Heart right ventricle (tissue), 16 donors: ENCODE measurements around the gene TNFSF12. TPM values are rescaled to one million over a fixed set of nuclear protein-coding genes. Genes with fewer than 3 reads are reported as not detected.

Experiments used
- ATAC-seq, 8 donors: fragments of 200-7000 bp; cut with Tn5 transposase; one replicate each; pipeline ENCODE4 v1.9.1; 2020; ENCODE audit warnings: mild to moderate bottlenecking in 8 of 8, moderate library complexity in 8 of 8, moderate number of reproducible peaks in 1 of 8
- DNase-seq, 2 donors: peaks; one replicate each; pipeline ENCODE4 v3.0.0-alpha.2; 2020
- H3K27ac ChIP-seq, 10 donors: fragments of 200-600 bp; sonication (generic) in 2 of 10; one replicate each; pipeline versions ENCODE4 v1.5.0 to v1.8.0; 2020 to 2022; ENCODE audit warnings: mild to moderate bottlenecking in 3 of 10
- H3K27me3 ChIP-seq, 7 donors: fragments of 200-600 bp; one replicate each; pipeline ENCODE4 v1.8.0; 2021 to 2022; ENCODE audit warnings: mild to moderate bottlenecking in 2 of 7
- H3K36me3 ChIP-seq, 9 donors: fragments of 200-600 bp; sonication (generic) in 1 of 9; one replicate each; pipeline versions ENCODE4 v1.5.0 to v1.8.0; 2020 to 2022; ENCODE audit warnings: mild to moderate bottlenecking in 2 of 9
- H3K4me1 ChIP-seq, 9 donors: fragments of 200-600 bp; sonication (generic) in 1 of 9; one replicate each; pipeline versions ENCODE4 v1.5.0 to v1.8.0; 2020 to 2022; ENCODE audit warnings: mild to moderate bottlenecking in 4 of 9
- H3K4me3 ChIP-seq, 10 donors: fragments of 200-600 bp; sonication (generic) in 2 of 10; one replicate each; pipeline versions ENCODE4 v1.5.0 to v1.8.0; 2020 to 2022; ENCODE audit warnings: mild to moderate bottlenecking in 7 of 10, moderate library complexity in 2 of 10
- H3K9me3 ChIP-seq, 11 donors: fragments of 200-600 bp in 10 of 11; sonication (generic) in 2 of 11; one replicate each; pipeline versions ENCODE4 v1.5.0 to v1.8.0; 2013 to 2022; ENCODE audit warnings: mild to moderate bottlenecking in 2 of 11, control low read depth in 1 of 11, moderate library complexity in 1 of 11
- CTCF ChIP-seq, 9 donors: fragments of 200-600 bp; sonication (generic) in 2 of 9; IDR thresholded peaks; one replicate each; pipeline versions ENCODE4 v1.5.0 to v1.8.0; 2021 to 2022; ENCODE audit warnings: antibody characterized with exemption in 9 of 9, mild to moderate bottlenecking in 5 of 9, moderate library complexity in 1 of 9
- WGBS, 2 donors: extraction: QIAGEN DNeasy Blood & Tissue Kit; methylation state at CpG; one replicate each; pipeline ENCODE4 v1.1.7; 2013; ENCODE audit warnings: inconsistent platforms in 1 of 2; 5-methylcytosine and 5-hydroxymethylcytosine counted together
- intact Hi-C, 10 donors: fragments of 100-400 bp; cut with DNase I; formaldehyde crosslinking; loops; one replicate each; pipeline versions ENCODE4 v1.11.1 to v1.14.2; 2022
- polyA plus RNA-seq, 2 donors: library from polyadenylated mRNA; stranded (reverse); fragments of 200-250 nt; gene quantifications; one replicate each; pipeline ENCODE4 v1.2.3, GENCODE V29; 2013
- total RNA-seq, 10 donors: library from RNA; stranded (reverse); fragmentation: NEBNext Ultra II Directional in 3 of 10; extraction: Animal tissue kit (Norgen Biotek cat#: 25700) in 3 of 10; gene quantifications; one replicate each; pipeline versions ENCODE4 v1.2.1 to v1.2.4, GENCODE V29; 2021 to 2023
- donor health status: Arrhythmogenic right ventricular cardiomyopathy.
- donor health status: ischemic (EF 13 %, LVEDD 7.1; RV severe dilation, severe dysfunction).
- donor health status: healthy with polysubstance abuse.
- donor health status: DM: no; HTN: yes; CAD: no.
- donor health status: DM: no; HTN: no; CAD: no.
- donor health status: ischemic (EF 25% LVEDD 6.9; RV normal size, moderate dysfunction).
- donor health status: ischemic (EF 25% LVEDD 5.7; RV mildly dilated, moderate dysfunction).
- donor health status: healthy.
- donor health status: DM: yes; HTN: yes; CAD: no.
- donor health status: Ischemic cardiomyopathy.
- donor health status: ischemic (EF 35%, LVEDD 5.7; RV mildly dilated, moderate dysfunction).
- donor health status: nonischemic (EF 11% LVEDD 7.7; RV severe dilation, severe dysfunction).
- donor health status: DM: yes; HTN: yes; CAD: no.
- donor health status: PGD.
- donor health status: ischemic (EF 29% LVEDD 5.4; RV normal size, mild dysfunction).
- donor health status: nonischemic (EF 23%, LVEDD 6.1; RV moderate dilation, normal function).

TNFSF12 gene
- total and polyA plus RNA-seq, 12 donors: 20.6 to 51.0 (median 26.9) TPM

- ATAC-seq: peak; percentile 79 to 88 (median 84)
- 14 to 17% methylated on average over 53 to 56 of the region's 56 CpGs for WGBS, 2 donors
- peak; percentile 63 to 96 (median 91) for TF ChIP-seq CTCF (IDR thresholded peaks at IDR 0.05)
- no peaks in the 10 kb centered on the region for H3K9me3 ChIP-seq
- peak; percentile 80 to 85 for DNase-seq
- peak overlapping the region in 9 of 10 donors; percentile 8 to 68 (median 57) for H3K27ac ChIP-seq
- H3K27me3 ChIP-seq: no peaks in the 10 kb centered on the region
- H3K4me3 ChIP-seq: peak overlapping the region in 9 of 10 donors; percentile 27 to 58 (median 49)
- H3K4me1 ChIP-seq: peaks cover 8 to 47% (median 33%) of the 10 kb centered on the region in 9 donors
- intact Hi-C loops: loop anchor here in 4 of 10 donors (1.0 to 10.0 kb wide), 4 partner anchors 75 to 155 kb away; partner anchors contain the start of genes FGF11 (in 2 of the 4) and TMEM102 (in 2 of the 4)
- peaks cover 4 to 81% (median 31%) of the 10 kb centered on the region in 9 donors for H3K36me3 ChIP-seq
Measured at GRCh38 chr17:7589204-7589868, 40.5 kb downstream of the TNFSF12 start.

DNA sequence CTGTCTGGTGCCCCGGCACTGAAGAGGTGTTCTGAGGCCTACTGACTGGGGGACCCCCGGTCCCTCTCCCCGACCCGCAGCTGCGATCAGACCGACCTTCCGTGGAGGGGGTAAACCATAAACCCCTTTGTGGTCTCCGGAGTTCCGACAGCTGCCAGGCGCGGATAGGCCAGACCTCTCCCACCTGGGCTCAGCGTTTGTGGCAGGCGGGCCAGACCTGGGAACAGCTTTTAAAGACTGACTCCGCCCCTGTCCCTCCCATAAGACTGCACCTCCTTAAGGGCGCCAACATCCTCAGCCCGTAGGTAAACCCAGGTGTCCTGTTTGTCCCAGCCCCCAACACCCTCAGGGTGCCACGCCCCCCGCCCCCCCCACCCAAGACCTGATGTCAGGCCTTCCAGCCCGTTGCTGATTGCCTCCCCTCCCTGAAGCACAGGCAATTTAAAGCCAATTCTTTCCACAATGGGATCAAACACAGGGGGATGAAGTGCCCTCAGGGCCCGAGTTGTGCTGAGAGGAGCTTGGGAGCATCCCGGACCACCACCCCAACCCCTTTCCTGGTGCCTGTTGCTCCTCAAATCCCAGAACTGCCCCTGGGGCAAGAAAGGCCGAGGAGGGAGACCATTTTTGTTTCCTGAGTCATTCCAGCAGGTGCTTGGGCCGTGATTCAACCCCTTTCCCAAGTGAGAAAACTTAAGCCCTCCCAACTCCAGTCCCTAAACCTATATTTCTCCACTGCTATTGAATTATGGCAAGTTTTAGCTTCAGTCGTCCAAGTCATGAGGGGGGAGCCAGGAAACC lies 41.2 kb downstream of the TNFSF12 start, which contains the start of gene SOX15:
TSS of gene SOX15 (minus strand) at position 204 of the 801 bp plus-strand sequence. CDS start 418 bp downstream, outside the sequence.
- peak within 1 kb of the TSS in 9 of 10 donors; percentile 27 to 58 (median 49) for H3K4me3 ChIP-seq
- WGBS, 2 donors: 66 to 69% methylated on average over 24 of the region's 24 CpGs
- DNase-seq (no peak), ATAC-seq (peak in 4 of 8 donors; percentile 2 to 4 (median 3))
- peak within 1 kb of the TSS in 9 of 10 donors; percentile 8 to 68 (median 57) for H3K27ac ChIP-seq
- H3K9me3 ChIP-seq: no peaks in the 10 kb centered on the region
- H3K36me3 ChIP-seq: peaks cover 4 to 88% (median 39%) of the 10 kb centered on the region in 9 donors
- intact Hi-C loops: loop anchor here in 6 of 10 donors (1.0 to 10.0 kb wide), 6 partner anchors 15 to 155 kb away; partner anchors contain the start of genes FGF11 (in 2 of the 6) and TMEM102 (in 2 of the 6)
- no peak for TF ChIP-seq CTCF (IDR thresholded peaks at IDR 0.05)
- peaks cover 8 to 40% (median 26%) of the 10 kb centered on the region in 9 donors for H3K4me1 ChIP-seq
- H3K27me3 ChIP-seq: no peaks in the 10 kb centered on the region

DNA sequence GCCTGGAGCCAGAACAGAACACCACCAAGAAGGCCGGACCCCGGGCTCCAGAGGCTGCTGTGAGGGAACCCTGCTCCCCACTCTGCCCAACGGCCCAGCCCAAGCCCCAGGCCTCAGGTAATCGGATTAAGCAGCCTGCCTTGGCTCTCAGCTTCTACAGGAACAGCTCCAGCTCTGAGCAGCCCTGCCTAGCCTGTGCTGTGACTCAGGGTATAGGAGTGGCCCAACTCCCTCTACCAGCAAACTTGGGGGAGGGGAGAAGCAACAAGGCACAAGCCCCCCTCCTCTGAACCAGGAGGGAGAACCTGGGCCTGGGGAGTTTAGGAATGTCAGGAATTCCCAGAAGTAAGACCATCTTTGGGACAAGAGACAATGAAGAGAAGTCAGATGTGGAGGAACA lies 41.9 kb downstream of the TNFSF12 start:
- Histone ChIP-seq H3K27me3 (no peaks in the 10 kb centered on the region), H3K36me3 (peaks cover 4 to 95% (median 45%) of the 10 kb centered on the region in 9 donors), H3K9me3 (no peaks in the 10 kb centered on the region), H3K27ac (no peak overlapping the region), H3K4me3 (no peak overlapping the region), H3K4me1 (peaks cover 8 to 35% (median 20%) of the 10 kb centered on the region in 9 donors)
- no peak for DNase-seq
- TF ChIP-seq CTCF (IDR thresholded peaks at IDR 0.05): no peak
- no peak for ATAC-seq
- intact Hi-C loops: loop anchor here in 3 of 10 donors (1.0 to 10.0 kb wide), 3 partner anchors 14 to 76 kb away; no protein-coding TSS in a partner anchor
- 85% methylated on average over 4 of the region's 4 CpGs for WGBS, 2 donors

- no peak overlapping the region for H3K27ac ChIP-seq
- intact Hi-C loops: loop anchor here in 3 of 10 donors (1.0 to 10.0 kb wide), 3 partner anchors 13 to 77 kb away; no protein-coding TSS in a partner anchor
Measured at GRCh38 chr17:7591596-7591995, 42.7 kb downstream of the TNFSF12 start.

More at GRCh38 chr17:7591596-7591995, 42.7 kb downstream of the TNFSF12 start:
- DNase-seq (no peak), ATAC-seq (no peak)
- Histone ChIP-seq H3K27me3 (no peaks in the 10 kb centered on the region), H3K4me3 (no peak overlapping the region), H3K36me3 (peaks cover 4 to 98% (median 53%) of the 10 kb centered on the region in 9 donors), H3K9me3 (no peaks in the 10 kb centered on the region), H3K4me1 (peaks cover 8 to 33% (median 20%) of the 10 kb centered on the region in 9 donors)
- 83 to 92% methylated on average over 5 of the region's 5 CpGs for WGBS, 2 donors
- no peak for TF ChIP-seq CTCF (IDR thresholded peaks at IDR 0.05)
